ENCODE results near the gene SLC4A8. TPM values are rescaled to one million over a fixed set of nuclear protein-coding genes. Genes with fewer than 3 reads are reported as not detected.

The SLC4A8 gene
- total RNA-seq, 2 donors from 2014 or later: 2.8 to 7.1 TPM

GRCh38 chr12:51399891-51400290 is 24.7 kb upstream of the SLC4A8 start:
- Histone ChIP-seq H3K27ac (no peak overlapping the region), H3K36me3 (no peaks in the 10 kb centered on the region), H3K9me3 (no peaks in the 10 kb centered on the region), H3K4me1 (ENCODE audit: control insufficient read depth in 1 of 2, low read depth in 2 of 2) (no peaks in the 10 kb centered on the region), H3K4me3 (no peak overlapping the region), H3K27me3 (replicated peaks; ENCODE audit: insufficient read depth) (no peaks in the 10 kb centered on the region)
- DNase-seq (ENCODE audit: low spot score) (no peak), ATAC-seq (ENCODE audit: insufficient number of reproducible peaks, low FRiP score, low read depth) (no peak)
- no peak for TF ChIP-seq CTCF (IDR thresholded peaks at IDR 0.05)

DNA sequence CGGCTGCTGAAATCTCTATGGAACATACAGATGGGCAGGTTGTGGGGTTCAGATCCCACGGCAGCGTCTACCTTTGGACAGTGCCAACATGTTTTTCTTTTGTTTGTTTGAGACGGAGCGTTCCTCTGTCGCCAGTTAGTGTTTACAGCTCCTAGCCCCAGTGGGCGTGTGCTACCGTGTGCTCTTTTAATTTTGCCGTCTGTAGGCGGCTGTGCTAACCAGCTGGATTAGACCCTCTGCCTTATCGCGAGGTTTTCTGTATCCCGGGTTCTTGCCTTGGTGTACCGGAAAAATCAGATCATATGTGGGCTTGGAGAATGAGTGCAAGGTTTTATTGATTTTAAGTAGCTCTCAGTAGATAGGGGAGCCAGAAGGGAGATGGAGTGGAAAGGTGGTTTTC is 23.6 kb upstream of the SLC4A8 start:
- Histone ChIP-seq H3K9me3 (no peaks in the 10 kb centered on the region), H3K4me1 (ENCODE audit: control insufficient read depth in 1 of 2, low read depth in 2 of 2) (no peaks in the 10 kb centered on the region), H3K36me3 (no peaks in the 10 kb centered on the region), H3K27me3 (replicated peaks; ENCODE audit: insufficient read depth) (no peaks in the 10 kb centered on the region), H3K4me3 (no peak overlapping the region), H3K27ac (no peak overlapping the region)
- TF ChIP-seq CTCF (IDR thresholded peaks at IDR 0.05): no peak
- no peak for ATAC-seq (ENCODE audit: insufficient number of reproducible peaks, low FRiP score, low read depth)
- no peak for DNase-seq (ENCODE audit: low spot score)

DNA sequence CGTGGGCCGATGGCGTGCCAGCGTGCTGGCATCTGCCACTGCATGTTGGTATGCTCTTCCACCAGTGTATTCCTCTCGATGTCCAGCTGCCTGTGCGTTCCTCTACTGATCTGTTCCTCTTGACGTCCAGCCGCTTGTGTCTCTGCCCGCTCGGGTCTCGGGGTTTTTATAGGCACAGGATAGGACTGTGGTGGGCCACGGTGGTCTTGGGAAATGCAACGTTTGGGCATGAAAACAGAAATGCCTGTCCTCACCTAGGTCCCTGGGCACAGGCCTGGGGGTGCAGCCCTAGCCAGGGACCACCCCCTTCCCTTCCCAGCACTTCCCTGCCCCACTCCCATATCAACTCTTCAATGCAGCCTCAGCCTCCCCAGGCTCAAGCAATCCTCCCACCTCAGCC is 23.1 kb upstream of the SLC4A8 start:
- no peak overlapping the region for H3K4me3 ChIP-seq
- TF ChIP-seq CTCF (IDR thresholded peaks at IDR 0.05): no peak
- no peaks in the 10 kb centered on the region for H3K27me3 ChIP-seq (replicated peaks; ENCODE audit: insufficient read depth)
- no peaks in the 10 kb centered on the region for H3K9me3 ChIP-seq
- no peaks in the 10 kb centered on the region for H3K36me3 ChIP-seq
- H3K4me1 ChIP-seq (ENCODE audit: control insufficient read depth in 1 of 2, low read depth in 2 of 2): no peaks in the 10 kb centered on the region
- DNase-seq (ENCODE audit: low spot score) (no peak), ATAC-seq (ENCODE audit: insufficient number of reproducible peaks, low FRiP score, low read depth) (no peak)
- H3K27ac ChIP-seq: no peak overlapping the region

GRCh38 chr12:51401900-51402299 is 22.7 kb upstream of the SLC4A8 start:
- Histone ChIP-seq H3K36me3 (no peaks in the 10 kb centered on the region), H3K27ac (no peak overlapping the region), H3K4me1 (ENCODE audit: control insufficient read depth in 1 of 2, low read depth in 2 of 2) (no peaks in the 10 kb centered on the region), H3K27me3 (replicated peaks; ENCODE audit: insufficient read depth) (no peaks in the 10 kb centered on the region), H3K4me3 (no peak overlapping the region), H3K9me3 (no peaks in the 10 kb centered on the region)
- ATAC-seq (ENCODE audit: insufficient number of reproducible peaks, low FRiP score, low read depth) (no peak), DNase-seq (ENCODE audit: low spot score) (no peak)
- TF ChIP-seq CTCF (IDR thresholded peaks at IDR 0.05): no peak

- Histone ChIP-seq H3K9me3 (no peaks in the 10 kb centered on the region), H3K4me1 (ENCODE audit: control insufficient read depth in 1 of 2, low read depth in 2 of 2) (no peaks in the 10 kb centered on the region), H3K27ac (no peak overlapping the region), H3K4me3 (no peak overlapping the region), H3K36me3 (no peaks in the 10 kb centered on the region), H3K27me3 (replicated peaks; ENCODE audit: insufficient read depth) (no peaks in the 10 kb centered on the region)
- ATAC-seq (ENCODE audit: insufficient number of reproducible peaks, low FRiP score, low read depth): no peak
- TF ChIP-seq CTCF (IDR thresholded peaks at IDR 0.05): no peak
- no peak for DNase-seq (ENCODE audit: low spot score)
Observed at GRCh38 chr12:51403159-51403558, 21.5 kb upstream of the SLC4A8 start.

Data from thoracic aorta (tissue), 2 donors.